ENCODE data around the gene MOG. TPM values are rescaled to one million over a fixed set of nuclear protein-coding genes. Genes with fewer than 3 reads are reported as not detected.

The MOG gene
- total RNA-seq, 1 experiment from 2014 or later: not detected

DNA sequence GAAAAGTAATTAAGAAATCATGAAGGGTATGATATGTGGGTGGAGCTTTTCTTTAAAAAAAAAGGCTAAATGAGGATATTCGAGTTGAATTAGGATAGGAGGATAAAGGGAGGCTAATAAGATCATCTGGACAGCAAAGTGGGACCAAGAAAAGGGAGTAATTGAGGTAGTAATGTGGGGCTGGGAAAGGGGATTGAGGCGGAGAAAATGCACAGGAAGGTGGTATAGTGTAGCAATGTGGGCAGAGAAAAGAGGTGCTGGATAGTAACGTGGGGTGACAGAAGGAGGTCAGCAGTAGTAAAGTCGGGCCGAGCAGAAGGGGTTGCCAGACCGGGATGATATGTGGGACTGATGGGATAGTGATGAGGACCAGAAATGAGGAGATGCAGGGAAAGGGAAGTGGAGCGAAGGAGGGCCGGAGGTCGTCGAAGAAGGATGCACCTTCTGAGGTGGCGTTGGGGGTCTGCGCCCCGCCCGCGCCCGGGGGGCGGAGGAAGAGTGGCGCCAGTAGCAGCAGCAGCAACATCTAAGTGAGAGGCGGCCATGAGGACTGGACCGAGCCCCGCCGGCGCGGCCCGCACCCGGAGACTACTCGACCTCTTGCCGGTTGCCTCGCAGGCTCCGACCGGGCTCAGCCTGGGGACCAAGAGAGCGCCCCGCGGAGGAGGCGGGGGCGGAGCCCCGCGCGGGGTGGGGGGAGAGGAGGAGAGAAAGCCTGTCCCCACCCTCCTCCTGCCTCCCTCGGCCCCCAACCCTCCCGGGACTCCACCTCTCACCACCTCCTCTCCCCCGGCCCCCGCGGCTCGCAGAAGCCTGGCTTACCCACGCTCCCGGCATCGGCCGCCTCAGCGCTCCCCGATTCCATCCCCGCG, 24.8 kb upstream of the MOG start:
- Histone ChIP-seq H3K27me3 (replicated peaks; ENCODE audit: control insufficient read depth, insufficient read depth, low read length) (no peaks in the 10 kb centered on the region), H3K4me1 (0 out of 2 replicates have a peak, but pooled peaks cover 5% of the 10 kb centered on the region), H3K9me3 (no peaks in the 10 kb centered on the region), H3K4me3 (ENCODE audit: low read depth, low read length) (peak overlapping the region; percentile 58), H3K36me3 (ENCODE audit: control insufficient read depth, insufficient read depth, low read length) (no peaks in the 10 kb centered on the region)
- peak; percentile 37 to 56 for DNase-seq
- Mint-ChIP-seq H3K4me3 (ENCODE audit: unreplicated experiment) (peak overlapping the region; percentile 82), H3K36me3 (ENCODE audit: insufficient read depth, unreplicated experiment) (no peaks in the 10 kb centered on the region), H3K27me3 (ENCODE audit: insufficient read depth, unreplicated experiment) (peaks cover 27% of the 10 kb centered on the region), H3K4me1 (ENCODE audit: low read depth, unreplicated experiment) (peaks cover 14% of the 10 kb centered on the region), H3K27ac (ENCODE audit: unreplicated experiment) (peak overlapping the region; percentile 4), H3K9me3 (ENCODE audit: unreplicated experiment) (no peaks in the 10 kb centered on the region)
- POLR2A ChIA-PET: no interaction called here
- intact Hi-C loops (cut with micrococcal nuclease; ENCODE audit: unreplicated experiment): no loop called here
- TF ChIP-seq, protein P1, sequence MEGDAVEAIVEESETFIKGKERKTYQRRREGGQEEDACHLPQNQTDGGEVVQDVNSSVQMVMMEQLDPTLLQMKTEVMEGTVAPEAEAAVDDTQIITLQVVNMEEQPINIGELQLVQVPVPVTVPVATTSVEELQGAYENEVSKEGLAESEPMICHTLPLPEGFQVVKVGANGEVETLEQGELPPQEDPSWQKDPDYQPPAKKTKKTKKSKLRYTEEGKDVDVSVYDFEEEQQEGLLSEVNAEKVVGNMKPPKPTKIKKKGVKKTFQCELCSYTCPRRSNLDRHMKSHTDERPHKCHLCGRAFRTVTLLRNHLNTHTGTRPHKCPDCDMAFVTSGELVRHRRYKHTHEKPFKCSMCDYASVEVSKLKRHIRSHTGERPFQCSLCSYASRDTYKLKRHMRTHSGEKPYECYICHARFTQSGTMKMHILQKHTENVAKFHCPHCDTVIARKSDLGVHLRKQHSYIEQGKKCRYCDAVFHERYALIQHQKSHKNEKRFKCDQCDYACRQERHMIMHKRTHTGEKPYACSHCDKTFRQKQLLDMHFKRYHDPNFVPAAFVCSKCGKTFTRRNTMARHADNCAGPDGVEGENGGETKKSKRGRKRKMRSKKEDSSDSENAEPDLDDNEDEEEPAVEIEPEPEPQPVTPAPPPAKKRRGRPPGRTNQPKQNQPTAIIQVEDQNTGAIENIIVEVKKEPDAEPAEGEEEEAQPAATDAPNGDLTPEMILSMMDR (IDR thresholded peaks at IDR 0.05; ENCODE audit: insufficient read depth in 1 of 2, low read depth in 1 of 2, low read length in 1 of 2, severe bottlenecking in 1 of 2, unreplicated experiment in 1 of 2): no peak
- no TSS peak for BruUV-seq (replicated peaks)
- CTCF ChIA-PET: interaction anchor here (0.5 to 1.0 kb wide), 4 partner anchors 10 to 64 kb away, joined by 3 to 7 read pairs (median 4); no protein-coding TSS in a partner anchor

DNA sequence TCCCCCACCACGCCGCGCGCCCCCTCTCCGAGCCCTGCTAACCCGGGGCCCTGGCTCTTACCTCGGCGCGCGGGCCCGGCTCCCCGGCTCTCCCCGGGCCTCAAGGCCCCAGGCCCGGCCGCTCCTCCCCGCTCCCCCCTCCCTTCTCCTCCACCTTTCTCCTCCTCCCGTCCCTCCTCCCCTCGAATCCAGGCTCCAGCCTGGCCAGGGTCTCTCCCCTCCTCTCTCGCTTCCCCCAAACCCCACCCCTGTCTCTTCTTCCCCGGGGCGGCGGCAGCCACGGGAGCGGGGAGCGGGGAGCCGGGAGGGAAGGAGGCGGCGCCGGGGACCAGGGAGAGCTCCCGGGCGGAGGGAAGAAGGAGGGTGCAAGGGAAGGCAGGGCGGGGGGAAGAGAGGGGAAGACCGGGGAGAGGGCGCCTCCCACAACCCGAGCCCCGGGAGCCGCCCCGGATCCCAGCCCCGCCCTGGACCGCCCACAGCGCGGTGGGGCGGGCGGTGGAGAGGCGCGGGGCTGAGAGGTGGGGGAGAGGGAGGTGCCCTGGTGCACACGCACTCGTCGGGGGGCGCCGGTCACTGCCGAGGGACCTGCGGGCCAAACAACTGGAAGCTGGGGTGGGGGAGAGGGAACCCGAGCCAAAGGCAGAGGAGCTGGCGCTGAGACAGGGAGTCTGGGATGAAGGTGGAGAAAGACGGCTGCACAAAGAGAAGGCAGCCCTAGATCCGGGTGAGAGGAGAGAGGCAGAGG, 23.9 kb upstream of the MOG start, which contains the start of gene GABBR1:
Gene GABBR1, minus strand, starts transcription at position 395 of the 745 bp plus-strand sequence. CDS start 798 bp downstream, outside the sequence.
- no TSS peak for BruUV-seq (replicated peaks)

More for the DNA sequence above, 23.9 kb upstream of the MOG start, which contains the start of gene GABBR1:
- peak; percentile 78 to 79 for DNase-seq
- Mint-ChIP-seq H3K27ac (ENCODE audit: unreplicated experiment) (peak within 1 kb of the TSS; percentile 4), H3K36me3 (ENCODE audit: insufficient read depth, unreplicated experiment) (no peaks in the 10 kb centered on the region), H3K4me1 (ENCODE audit: low read depth, unreplicated experiment) (peaks cover 14% of the 10 kb centered on the region), H3K9me3 (ENCODE audit: unreplicated experiment) (no peaks in the 10 kb centered on the region), H3K27me3 (ENCODE audit: insufficient read depth, unreplicated experiment) (peaks cover 28% of the 10 kb centered on the region), H3K4me3 (ENCODE audit: unreplicated experiment) (peak within 1 kb of the TSS; percentile 82)
- H3K9me3 ChIP-seq: no peaks in the 10 kb centered on the region
- H3K4me3 ChIP-seq (ENCODE audit: low read depth, low read length): peak within 1 kb of the TSS; percentile 58
- no peaks in the 10 kb centered on the region for H3K36me3 ChIP-seq (ENCODE audit: control insufficient read depth, insufficient read depth, low read length)
- TF ChIP-seq, protein P1 (IDR thresholded peaks at IDR 0.05; ENCODE audit: insufficient read depth in 1 of 2, low read depth in 1 of 2, low read length in 1 of 2, severe bottlenecking in 1 of 2, unreplicated experiment in 1 of 2): no peak
- 0 out of 2 replicates have a peak, but pooled peaks cover 5% of the 10 kb centered on the region for H3K4me1 ChIP-seq
- CTCF ChIA-PET: interaction anchor here (0.5 to 1.1 kb wide), 10 partner anchors 9 to 118 kb away, joined by 3 to 7 read pairs (median 4); no protein-coding TSS in a partner anchor
- intact Hi-C loops (cut with micrococcal nuclease; ENCODE audit: unreplicated experiment): no loop called here
- POLR2A ChIA-PET: no interaction called here
- H3K27me3 ChIP-seq (replicated peaks; ENCODE audit: control insufficient read depth, insufficient read depth, low read length): no peaks in the 10 kb centered on the region
